HFFc6 (cell line): ENCODE measurements around the gene HKDC1. TPM values are rescaled to one million over a fixed set of nuclear protein-coding genes. Genes with fewer than 3 reads are reported as not detected.

Source experiments
- DNase-seq: peaks from one replicate; pipeline ENCODE4 v3.0.0-alpha.2; 2018
- H3K27ac Mint-ChIP-seq: 2 replicates; pipeline ENCODE4 v1.8.0; 2020; ENCODE audit warnings: mild to moderate bottlenecking, mixed read lengths
- H3K27me3 Mint-ChIP-seq: 2 replicates; pipeline ENCODE4 v1.8.0; 2021; ENCODE audit warnings: mild to moderate bottlenecking, moderate library complexity, mixed read lengths; ENCODE audit not compliant: insufficient read depth
- H3K36me3 Mint-ChIP-seq: 2 replicates; pipeline ENCODE4 v1.8.0; 2021; ENCODE audit warnings: low read depth, mixed read lengths
- H3K4me1 Mint-ChIP-seq: 2 replicates; pipeline ENCODE4 v1.8.0; 2020; ENCODE audit warnings: low read depth, mixed read lengths
- H3K4me3 Mint-ChIP-seq: 2 replicates; pipeline ENCODE4 v1.8.0; 2020; ENCODE audit warnings: mild to moderate bottlenecking, moderate library complexity, mixed read lengths
- H3K9me3 Mint-ChIP-seq: 2 replicates; pipeline ENCODE4 v1.8.0; 2020; ENCODE audit warnings: mild to moderate bottlenecking, mixed read lengths
- CTCF ChIP-seq: fragments of 200-600 bp; sonication (generic); IDR thresholded peaks from 2 replicates; pipeline ENCODE4 v1.5.0; 2021; ENCODE audit warnings: antibody characterized with exemption, mild to moderate bottlenecking
- total RNA-seq, 6 experiments: library from RNA; stranded (reverse); fragmentation: NEBNext Ultra II Directional; extraction: Animal tissue kit (Norgen Biotek cat#: 25700); gene quantifications; 2 replicates in 1 of 6; 3 replicates in 5 of 6; pipeline ENCODE4 v1.2.3, GENCODE V29; 2021

HKDC1 gene
- total RNA-seq, 6 experiments from 2014 or later, result 0.09 to 0.54 (median 0.42) TPM

GRCh38 chr10:69270990-69271389 is 50.9 kb downstream of the HKDC1 start:
- Mint-ChIP-seq H3K27ac (no peak overlapping the region), H3K4me1 (no peaks in the 10 kb centered on the region; the same call in 1 of the 2 replicates), H3K4me3 (no peak overlapping the region), H3K27me3 (peaks cover 16% of the 10 kb centered on the region), H3K9me3 (peaks cover 24% of the 10 kb centered on the region), H3K36me3 (peaks cover 8% of the 10 kb centered on the region; the same call in 1 of the 2 replicates)
- no peak for TF ChIP-seq CTCF
- DNase-seq, result no peak

DNA sequence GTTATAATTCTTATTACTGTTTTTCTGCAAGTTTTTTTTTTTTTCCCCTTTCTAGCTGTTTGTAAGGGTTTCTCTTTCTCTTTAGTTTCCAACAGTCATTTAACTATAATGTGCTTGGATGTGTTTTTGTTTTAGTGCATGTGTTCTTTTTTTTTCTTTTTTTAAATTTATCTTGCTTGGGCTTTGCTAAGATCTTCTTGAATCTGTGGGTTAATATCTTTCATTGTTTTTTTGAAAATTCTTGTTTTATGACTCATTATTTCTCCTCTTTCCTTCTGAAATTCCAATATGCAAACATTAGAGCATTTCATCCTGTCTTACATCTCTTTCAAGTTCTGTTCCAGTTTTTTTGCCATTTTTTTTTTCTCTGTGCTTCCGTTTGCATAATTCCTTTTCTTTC is 52.5 kb downstream of the HKDC1 start:
- TF ChIP-seq CTCF, result no peak
- DNase-seq, result no peak
- no peaks in the 10 kb centered on the region; the same call in 1 of the 2 replicates for H3K4me1 Mint-ChIP-seq
- peaks cover 8% of the 10 kb centered on the region; the same call in 1 of the 2 replicates for H3K36me3 Mint-ChIP-seq
- H3K27ac Mint-ChIP-seq, result no peak overlapping the region
- H3K27me3 Mint-ChIP-seq, result peaks cover 14% of the 10 kb centered on the region
- no peak overlapping the region for H3K4me3 Mint-ChIP-seq
- peaks cover 24% of the 10 kb centered on the region for H3K9me3 Mint-ChIP-seq

GRCh38 chr10:69275444-69275843 is 55.3 kb downstream of the HKDC1 start:
- no peak overlapping the region for H3K4me3 Mint-ChIP-seq
- H3K27me3 Mint-ChIP-seq, result peaks cover 1% of the 10 kb centered on the region; the same call in 1 of the 2 replicates
- DNase-seq, result no peak
- H3K9me3 Mint-ChIP-seq, result peaks cover 24% of the 10 kb centered on the region
- H3K4me1 Mint-ChIP-seq, result peaks cover 8% of the 10 kb centered on the region
- TF ChIP-seq CTCF, result no peak
- no peak overlapping the region for H3K27ac Mint-ChIP-seq
- peaks cover 8% of the 10 kb centered on the region; the same call in 1 of the 2 replicates for H3K36me3 Mint-ChIP-seq

- peaks cover 3% of the 10 kb centered on the region for H3K27me3 Mint-ChIP-seq
These were observed 56.4 kb downstream of the HKDC1 start for GRCh38 chr10:69276503-69276902.

DNA sequence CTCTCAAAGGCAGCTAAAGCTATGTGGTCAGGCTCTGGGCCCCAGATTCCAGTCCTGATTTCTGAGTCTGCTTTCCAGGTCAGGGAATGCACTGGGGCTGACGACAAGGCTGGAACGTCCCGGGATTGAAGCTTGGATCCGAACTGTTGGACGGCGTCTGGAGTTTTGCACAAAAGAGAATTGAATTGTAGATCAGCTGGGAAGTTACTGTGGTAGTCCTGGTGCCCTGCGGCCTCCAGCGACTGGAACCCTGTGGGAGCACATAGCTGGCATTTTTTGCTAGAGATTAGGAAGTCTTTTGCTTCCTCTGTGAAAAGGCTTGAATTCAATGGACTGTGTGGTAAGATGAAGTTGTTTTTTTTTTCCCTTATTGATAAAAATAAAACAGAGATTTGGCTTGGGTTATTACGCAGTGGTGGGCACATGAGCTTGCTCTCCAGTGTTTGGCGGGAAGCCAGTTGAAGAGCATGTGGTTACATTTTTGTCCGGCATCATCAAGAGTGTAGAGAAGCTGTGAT is 58.4 kb downstream of the HKDC1 start, which contains the start of gene HK1:
Gene HK1, plus strand, starts transcription at position 51 of the 518 bp plus-strand sequence.
- Mint-ChIP-seq H3K4me3 (no peak within 1 kb of the TSS), H3K27ac (no peak within 1 kb of the TSS), H3K9me3 (peaks cover 20% of the 10 kb centered on the region), H3K4me1 (peaks cover 8% of the 10 kb centered on the region), H3K27me3 (peaks cover 2% of the 10 kb centered on the region; the same call in 1 of the 2 replicates), H3K36me3 (peaks cover 4% of the 10 kb centered on the region)
- DNase-seq, result no peak
- TF ChIP-seq CTCF, result no peak

More at GRCh38 chr10:69276503-69276902, 56.4 kb downstream of the HKDC1 start:
- Mint-ChIP-seq H3K27ac (no peak overlapping the region), H3K9me3 (peaks cover 28% of the 10 kb centered on the region), H3K36me3 (peaks cover 11% of the 10 kb centered on the region), H3K4me1 (peaks cover 8% of the 10 kb centered on the region), H3K4me3 (no peak overlapping the region)
- DNase-seq, result no peak
- TF ChIP-seq CTCF, result no peak
